Fibroblast of lung (primary cell): ENCODE results near the gene F13A1. TPM values are rescaled to one million over a fixed set of nuclear protein-coding genes. Genes with fewer than 3 reads are reported as not detected.

ENCODE experiments used
- DNase-seq, 2 donors: peaks; one replicate each; pipeline versions ENCODE4 v3.0.0 to v3.0.0-alpha.2; 2010; ENCODE audit warnings: low read depth in 2 of 2
- H2AFZ ChIP-seq: 2 replicates; pipeline ENCODE4 v1.5.1; 2012; ENCODE audit warnings: low read length, control low read depth, inconsistent platforms
- H3K27ac ChIP-seq: 2 replicates; pipeline ENCODE4 v1.5.1; 2011; ENCODE audit warnings: low read length, control low read depth; ENCODE audit not compliant: insufficient read depth
- H3K27me3 ChIP-seq: 2 replicates; pipeline ENCODE4 v1.5.1; 2011; ENCODE audit warnings: mild to moderate bottlenecking, low read length; ENCODE audit not compliant: control insufficient read depth, insufficient read depth
- H3K36me3 ChIP-seq: 2 replicates; pipeline ENCODE4 v1.5.1; 2011; ENCODE audit warnings: low read length; ENCODE audit not compliant: control insufficient read depth, insufficient read depth
- H3K4me1 ChIP-seq: 2 replicates; pipeline ENCODE4 v1.5.1; 2011; ENCODE audit warnings: low read length; ENCODE audit not compliant: control insufficient read depth, insufficient read depth; ENCODE audit errors: extremely low read depth
- H3K4me2 ChIP-seq: 2 replicates; pipeline ENCODE4 v1.5.1; 2011; ENCODE audit warnings: low read length, control low read depth; ENCODE audit not compliant: insufficient read depth; ENCODE audit errors: extremely low read depth
- H3K4me3 ChIP-seq, 4 experiments: fragments of 200-600 bp in 1 of 4; sonication (generic) in 1 of 4; replicated peaks in 1 of 4; 2 replicates each; pipeline ENCODE4 v1.5.1; 2011 to 2016; ENCODE audit warnings: low read length in 4 of 4, low read depth in 3 of 4, mild to moderate bottlenecking in 3 of 4, control low read depth in 2 of 4, inconsistent platforms in 1 of 4, mixed read lengths in 1 of 4; ENCODE audit not compliant: insufficient read depth in 1 of 4; ENCODE audit errors: control extremely low read depth in 1 of 4
- H3K79me2 ChIP-seq: 2 replicates; pipeline ENCODE4 v1.5.1; 2012; ENCODE audit warnings: mild to moderate bottlenecking, low read length, inconsistent platforms; ENCODE audit not compliant: control insufficient read depth, insufficient read depth
- H3K9ac ChIP-seq: 2 replicates; pipeline ENCODE4 v1.5.1; 2011; ENCODE audit warnings: mild to moderate bottlenecking, low read length, control low read depth; ENCODE audit not compliant: insufficient read depth
- H3K9me3 ChIP-seq: 2 replicates; pipeline ENCODE4 v1.5.1; 2012; ENCODE audit warnings: low read depth, low read length; ENCODE audit not compliant: control insufficient read depth, insufficient read depth
- H4K20me1 ChIP-seq: 2 replicates; pipeline ENCODE4 v1.5.1; 2011; ENCODE audit warnings: low read length; ENCODE audit not compliant: control insufficient read depth, insufficient read depth; ENCODE audit errors: extremely low read depth
- CTCF ChIP-seq, 2 donors: IDR thresholded peaks in 1 of 2; conservative IDR thresholded peaks in 1 of 2; 1 replicate in 1 of 2; 2 replicates in 1 of 2; pipeline ENCODE4 v1.5.1; 2011 to 2012; ENCODE audit warnings: low read length in 2 of 2, control low read depth in 1 of 2, inconsistent platforms in 1 of 2, low read depth in 1 of 2, mild to moderate bottlenecking in 1 of 2
- EZH2 ChIP-seq: IDR thresholded peaks from 2 replicates; pipeline ENCODE4 v1.5.1; 2012; ENCODE audit warnings: low read length, control low read depth, mild to moderate bottlenecking; ENCODE audit errors: missing control alignments
- polyA plus RNA-seq, 2 donors: library from polyadenylated mRNA; depleted of rRNA in 1 of 2; stranded (reverse) in 1 of 2; unstranded in 1 of 2; fragments of >200 nt; gene quantifications; 2 replicates each; pipeline ENCODE4 v1.2.1, GENCODE V29; 2011 to 2012; ENCODE audit warnings: missing spikeins in 1 of 2
- total RNA-seq: library from RNA; depleted of rRNA; stranded (reverse); fragments of >200 nt; gene quantifications from 2 replicates; pipeline ENCODE4 v1.2.1, GENCODE V29; 2014

F13A1 gene
- total and polyA plus RNA-seq, 2 donors (not counting 1 experiment from before 2014, with no cell fraction given): not detected

GRCh38 chr6:6235786-6236185 lies 84.7 kb downstream of the F13A1 start:
- Histone ChIP-seq H3K4me2 (no peak overlapping the region), H3K36me3 (no peaks in the 10 kb centered on the region), H3K4me3 (no peak overlapping the region), H3K27ac (no peak overlapping the region), H3K9ac (no peak overlapping the region), H3K27me3 (no peaks in the 10 kb centered on the region), H3K9me3 (no peaks in the 10 kb centered on the region), H3K4me1 (no peaks in the 10 kb centered on the region), H4K20me1 (no peaks in the 10 kb centered on the region), H3K79me2 (no peaks in the 10 kb centered on the region), H2AFZ (no peak overlapping the region)
- no peak for TF ChIP-seq EZH2
- no peak for TF ChIP-seq CTCF (conservative IDR thresholded peaks at IDR 0.05 in 1 of 2, IDR thresholded peaks at IDR 0.05 in 1 of 2; ENCODE audit: low read depth in 1 of 2, low read length in 2 of 2)
- no peak for DNase-seq

- H2AFZ ChIP-seq: no peak overlapping the region
- H3K4me3 ChIP-seq: no peak overlapping the region
- H3K9me3 ChIP-seq: no peaks in the 10 kb centered on the region
Observed at GRCh38 chr6:6234963-6235362, 85.5 kb downstream of the F13A1 start.

GRCh38 chr6:6230286-6230685 lies 90.2 kb downstream of the F13A1 start:
- no peak overlapping the region for H3K4me3 ChIP-seq
- TF ChIP-seq CTCF (conservative IDR thresholded peaks at IDR 0.05 in 1 of 2, IDR thresholded peaks at IDR 0.05 in 1 of 2; ENCODE audit: low read depth in 1 of 2, low read length in 2 of 2) (no peak), EZH2 (no peak)
- no peak overlapping the region for H2AFZ ChIP-seq
- no peaks in the 10 kb centered on the region for H3K79me2 ChIP-seq
- H3K4me2 ChIP-seq: no peak overlapping the region
- no peaks in the 10 kb centered on the region for H4K20me1 ChIP-seq
- no peak for DNase-seq
- no peaks in the 10 kb centered on the region for H3K36me3 ChIP-seq
- no peaks in the 10 kb centered on the region for H3K27me3 ChIP-seq
- no peak overlapping the region for H3K9ac ChIP-seq
- no peaks in the 10 kb centered on the region for H3K4me1 ChIP-seq
- no peaks in the 10 kb centered on the region for H3K9me3 ChIP-seq
- H3K27ac ChIP-seq: no peak overlapping the region

More at GRCh38 chr6:6234963-6235362, 85.5 kb downstream of the F13A1 start:
- Histone ChIP-seq H3K4me2 (no peak overlapping the region), H3K4me1 (no peaks in the 10 kb centered on the region), H3K9ac (no peak overlapping the region), H3K36me3 (no peaks in the 10 kb centered on the region), H3K79me2 (no peaks in the 10 kb centered on the region), H3K27me3 (no peaks in the 10 kb centered on the region), H3K27ac (no peak overlapping the region), H4K20me1 (no peaks in the 10 kb centered on the region)
- DNase-seq: no peak
- TF ChIP-seq EZH2 (no peak), CTCF (conservative IDR thresholded peaks at IDR 0.05 in 1 of 2, IDR thresholded peaks at IDR 0.05 in 1 of 2; ENCODE audit: low read depth in 1 of 2, low read length in 2 of 2) (no peak)
